Measurements from ENCODE around the gene MAPRE3. TPM values are rescaled to one million over a fixed set of nuclear protein-coding genes. Genes with fewer than 3 reads are reported as not detected.
"Not testable (repeated sequence)": the region's sequence is repeated elsewhere in the genome, so short reads cannot be mapped to it uniquely, and the experiment has no call there.

The MAPRE3 gene
- total RNA-seq: 10 to 100 TPM in 1 of 4 donors, 1 to 10 TPM in 3; 4.2 to 14.9 (median 5.9) TPM

- Histone ChIP-seq H3K36me3 (no peaks in the 10 kb centered on the region), H3K27ac (peak within 1 kb of the TSS; percentile 37 to 76 (median 53)), H3K9me3 (no peaks in the 10 kb centered on the region), H3K27me3 (no peaks in the 10 kb centered on the region), H3K4me3 (peak within 1 kb of the TSS; percentile 75 to 86 (median 80)), H3K4me1 (peaks cover 0 to 19% (median 0%) of the 10 kb centered on the region in 4 donors)
- TF ChIP-seq POLR2A (IDR thresholded peaks at IDR 0.05) (no peak), CTCF (IDR thresholded peaks at IDR 0.05) (no peak)
- DNase-seq: peak; percentile 71 to 89 (median 79)
Observed at GRCh38 chr2:26970244-26970927, at the start of gene MAPRE3. MAPRE3 (plus strand) TSS chr2:26970637; CDS start chr2:27022219, 51,582 bp downstream.

- Histone ChIP-seq H3K4me3 (no peak overlapping the region), H3K9me3 (no peaks in the 10 kb centered on the region), H3K27me3 (no peaks in the 10 kb centered on the region), H3K4me1 (no peaks in the 10 kb centered on the region), H3K36me3 (no peaks in the 10 kb centered on the region), H3K27ac (no peak overlapping the region)
- DNase-seq: no peak
- TF ChIP-seq CTCF (IDR thresholded peaks at IDR 0.05) (no peak), POLR2A (IDR thresholded peaks at IDR 0.05) (no peak)
Observed at GRCh38 chr2:26921323-26921722, 49.1 kb upstream of the MAPRE3 start.

GRCh38 chr2:26922405-26923188 lies 47.8 kb upstream of the MAPRE3 start:
- peak in 2 of 3 donors; percentile 38 to 53 for DNase-seq

GRCh38 chr2:26923189-26923466 lies 47.3 kb upstream of the MAPRE3 start:
- H3K36me3 ChIP-seq: not testable (repeated sequence)

More at GRCh38 chr2:26922405-26923188, 47.8 kb upstream of the MAPRE3 start:
- Histone ChIP-seq H3K4me1 (no peaks in the 10 kb centered on the region), H3K27me3 (no peaks in the 10 kb centered on the region), H3K36me3 (no peaks in the 10 kb centered on the region), H3K4me3 (no peak overlapping the region), H3K27ac (no peak overlapping the region), H3K9me3 (no peaks in the 10 kb centered on the region)
- peak in 5 of 6 experiments; percentile 15 to 41 (median 36) for TF ChIP-seq CTCF (IDR thresholded peaks at IDR 0.05)
- no peak for TF ChIP-seq POLR2A (IDR thresholded peaks at IDR 0.05)

GRCh38 chr2:26924731-26925099 lies 45.7 kb upstream of the MAPRE3 start:
- Histone ChIP-seq H3K27me3 (no peaks in the 10 kb centered on the region), H3K4me1 (no peaks in the 10 kb centered on the region), H3K4me3 (no peak overlapping the region), H3K9me3 (no peaks in the 10 kb centered on the region), H3K27ac (no peak overlapping the region), H3K36me3 (no peaks in the 10 kb centered on the region)
- TF ChIP-seq CTCF (IDR thresholded peaks at IDR 0.05): no peak
- TF ChIP-seq POLR2A (IDR thresholded peaks at IDR 0.05): no peak
- peak in 1 of 3 donors; percentile 29 for DNase-seq

More at GRCh38 chr2:26923189-26923466, 47.3 kb upstream of the MAPRE3 start:
- DNase-seq, H3K4me3 ChIP-seq, H3K4me1 ChIP-seq, H3K27me3 ChIP-seq, H3K27ac ChIP-seq, H3K9me3 ChIP-seq: not testable (repeated sequence)

- no peaks in the 10 kb centered on the region for H3K4me1 ChIP-seq
- TF ChIP-seq CTCF (IDR thresholded peaks at IDR 0.05) (no peak), POLR2A (IDR thresholded peaks at IDR 0.05) (no peak)
- no peak overlapping the region for H3K27ac ChIP-seq
- no peaks in the 10 kb centered on the region for H3K27me3 ChIP-seq
- DNase-seq: peak in 1 of 3 donors; percentile 21
- H3K4me3 ChIP-seq: no peak overlapping the region
- H3K9me3 ChIP-seq: no peaks in the 10 kb centered on the region
- H3K36me3 ChIP-seq: no peaks in the 10 kb centered on the region
Observed at GRCh38 chr2:26925100-26925791, 45.2 kb upstream of the MAPRE3 start.

All from Peyer's patch (tissue), 4 donors.